DMS53 treated with DMSO at 0.1 percent for 48 hours (cell line): ENCODE results near the gene ZNF558.

Source experiments
- DNase-seq: peaks from one replicate; lab custom pipeline; 2025; ENCODE audit not compliant: unreplicated experiment; lab: John Stamatoyannopoulos, UW

The ZNF558 gene

DNA sequence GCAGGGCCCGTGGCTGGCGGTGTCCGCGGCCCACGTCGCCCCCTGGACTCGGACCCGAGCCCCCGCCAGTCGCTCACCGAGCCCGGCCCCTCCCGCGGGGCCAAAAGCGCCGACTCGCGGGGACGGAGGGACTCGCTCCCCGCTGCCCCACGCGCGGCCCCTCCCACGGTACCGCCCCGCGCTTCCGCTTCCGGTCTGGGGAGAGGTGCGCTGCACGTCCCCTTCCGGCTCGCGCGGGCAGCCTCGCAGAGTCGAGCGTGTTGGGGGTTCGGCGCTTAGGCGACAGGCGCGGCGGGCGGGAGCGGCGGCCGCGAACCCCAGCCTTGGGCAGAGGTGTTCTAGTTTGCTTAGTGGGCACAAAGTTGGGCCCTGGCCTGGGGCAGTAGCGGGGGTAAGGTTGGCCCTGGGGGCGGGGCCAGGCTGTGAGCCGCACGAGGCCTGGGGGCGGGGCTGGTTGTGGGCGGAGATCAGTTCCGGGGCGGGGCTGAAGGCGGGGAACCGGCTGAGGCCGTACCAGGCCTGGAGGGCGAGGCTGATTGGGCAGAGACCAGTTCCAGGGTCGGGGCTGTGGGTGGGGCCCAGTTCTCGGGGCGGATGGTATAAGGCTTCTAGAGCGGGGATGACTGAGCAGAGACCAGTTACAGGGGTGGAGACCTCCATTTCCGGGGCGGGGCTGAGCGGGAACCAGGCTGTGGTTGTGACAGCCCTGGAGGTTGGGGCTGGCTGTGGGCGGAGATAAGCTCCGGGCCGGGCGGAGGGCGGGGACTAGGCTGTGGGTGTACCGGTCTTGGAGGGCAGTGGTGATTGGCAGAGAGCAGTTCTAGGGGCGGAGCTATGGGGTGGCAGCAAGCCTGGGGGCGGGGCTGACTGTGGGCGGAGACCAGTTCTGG, at the start of gene ZNF558, which contains the start of gene MBD3L1:
TSS of gene ZNF558 (minus strand) at position 173 of the 890 bp plus-strand sequence. CDS start 9,645 bp downstream, outside the sequence.
TSS of gene MBD3L1 (plus strand) at position 246 of the 890 bp plus-strand sequence. CDS start 10,302 bp downstream, outside the sequence.
- DNase-seq: no peak

DNA sequence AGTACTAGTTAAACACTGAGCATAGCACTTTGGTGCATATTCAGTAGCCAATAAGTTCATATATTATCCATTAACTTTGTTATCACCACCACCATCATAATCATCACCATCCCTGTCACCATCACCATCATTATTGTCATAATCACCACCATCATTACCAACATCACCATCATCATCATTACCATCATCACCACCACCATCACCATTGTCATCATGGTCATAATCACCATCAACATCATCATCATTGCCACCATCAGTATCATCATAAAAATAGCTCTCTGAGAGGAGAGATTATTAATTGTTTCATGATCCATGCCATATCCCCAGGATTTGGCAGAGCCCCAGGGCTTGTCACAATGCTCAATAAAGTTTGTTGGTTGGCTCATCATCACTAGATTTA, 49.4 kb upstream of the ZNF558 start:
- no peak for DNase-seq

DNA sequence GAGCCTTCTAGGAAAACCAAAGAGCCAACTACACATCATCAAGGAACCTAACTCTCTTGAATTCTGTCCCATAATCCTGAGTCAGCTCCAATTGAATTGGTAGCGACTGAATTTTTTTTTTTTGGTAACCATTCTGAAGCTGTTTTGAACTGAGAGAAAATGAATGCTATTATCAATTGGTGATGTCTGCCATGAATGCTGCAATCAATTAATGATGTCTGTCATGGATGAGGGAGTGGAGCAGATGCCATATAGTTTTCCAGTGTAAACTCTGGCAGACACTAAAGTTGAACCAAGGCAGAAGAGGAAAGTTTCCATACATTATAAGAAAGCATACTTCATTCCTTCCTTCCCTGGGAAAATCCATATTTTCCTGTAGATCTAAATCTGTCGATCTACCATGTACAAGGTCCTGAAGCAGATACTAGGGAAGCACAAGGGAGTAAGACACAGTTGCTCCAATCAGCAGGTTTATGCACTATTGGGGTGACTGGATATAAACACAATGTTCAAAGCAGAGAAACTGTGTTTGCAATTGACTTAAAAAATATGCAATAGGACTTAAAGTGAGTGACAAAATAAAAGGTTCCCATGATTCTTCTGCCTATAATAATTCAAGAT, 48.9 kb upstream of the ZNF558 start:
- no peak for DNase-seq

DNA sequence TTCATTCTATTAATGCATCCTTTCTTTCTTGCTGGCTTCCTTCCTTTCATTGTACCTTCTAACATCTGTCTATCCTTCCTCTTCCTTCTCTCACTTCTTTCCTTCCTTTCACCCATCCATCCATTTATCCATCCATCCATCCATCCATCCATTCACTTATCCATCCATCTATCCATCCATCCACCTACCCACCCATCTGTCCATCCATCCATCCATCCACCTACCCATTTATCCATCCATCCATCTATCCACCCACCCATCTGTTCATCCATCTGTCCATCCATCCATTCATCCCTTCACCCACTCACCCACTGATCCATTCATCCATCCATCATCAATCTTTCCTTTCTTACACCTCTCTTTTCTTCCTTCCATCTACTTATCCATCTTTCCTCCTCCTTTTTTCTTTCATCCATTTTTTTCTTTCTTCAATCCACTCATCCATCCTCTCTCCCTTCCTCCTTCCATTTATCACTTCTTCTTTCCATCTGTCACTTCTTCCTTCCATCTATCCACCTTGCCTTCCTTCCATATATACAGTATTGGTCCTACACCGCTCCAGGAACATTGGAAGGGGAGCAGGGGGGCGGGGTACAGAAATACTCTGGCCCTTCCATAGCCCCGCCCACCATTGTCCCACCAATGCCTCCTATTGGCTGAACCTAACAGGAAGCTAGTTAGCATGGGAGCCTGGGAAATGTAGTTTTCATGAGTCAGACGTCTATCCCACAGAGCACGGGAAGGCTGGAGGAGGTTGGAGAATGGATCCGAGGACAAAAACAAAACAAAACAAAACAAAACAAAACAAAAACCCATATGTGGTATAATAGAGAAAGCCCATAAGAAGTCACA, 46.0 kb upstream of the ZNF558 start:
- no peak for DNase-seq

DNA sequence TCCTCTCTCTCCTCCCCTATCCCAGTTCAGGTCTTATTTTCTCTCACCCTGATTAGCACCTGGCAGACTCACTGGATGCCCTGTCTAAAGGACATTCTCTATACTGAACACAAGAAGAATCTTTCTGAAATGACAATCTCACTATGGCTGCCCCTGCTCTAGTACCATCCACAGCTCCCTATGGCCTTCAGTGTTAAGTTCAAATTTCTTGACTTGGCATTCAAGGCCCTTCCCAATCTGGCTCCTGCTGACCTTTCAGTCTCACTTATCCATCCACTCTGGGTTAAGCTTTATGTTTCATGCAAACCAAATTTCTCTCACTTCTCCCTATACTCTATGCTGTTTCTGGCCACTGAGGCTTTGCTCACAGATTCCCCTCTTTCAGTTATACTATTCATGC, 34.2 kb upstream of the ZNF558 start:
- no peak for DNase-seq

DNA sequence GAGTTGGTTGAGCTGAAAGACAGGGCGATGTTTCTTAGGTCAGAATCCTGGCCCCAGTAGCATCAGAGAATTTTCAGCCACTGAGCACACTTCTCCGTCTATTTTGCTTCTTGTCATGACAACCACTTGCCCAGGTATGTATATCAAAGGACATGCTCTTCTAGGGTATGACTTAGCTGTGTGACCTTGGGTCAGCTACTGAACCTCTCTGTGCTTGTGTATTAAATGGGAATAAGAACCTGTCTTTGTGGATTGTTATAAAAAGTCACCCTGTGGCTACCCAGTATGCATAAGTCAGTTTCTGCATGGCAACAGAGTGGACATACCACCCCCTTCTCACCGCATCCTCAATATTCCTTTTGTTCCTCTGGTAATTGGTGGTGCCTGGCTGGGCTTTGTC, 26.2 kb upstream of the ZNF558 start:
- DNase-seq: no peak

DNA sequence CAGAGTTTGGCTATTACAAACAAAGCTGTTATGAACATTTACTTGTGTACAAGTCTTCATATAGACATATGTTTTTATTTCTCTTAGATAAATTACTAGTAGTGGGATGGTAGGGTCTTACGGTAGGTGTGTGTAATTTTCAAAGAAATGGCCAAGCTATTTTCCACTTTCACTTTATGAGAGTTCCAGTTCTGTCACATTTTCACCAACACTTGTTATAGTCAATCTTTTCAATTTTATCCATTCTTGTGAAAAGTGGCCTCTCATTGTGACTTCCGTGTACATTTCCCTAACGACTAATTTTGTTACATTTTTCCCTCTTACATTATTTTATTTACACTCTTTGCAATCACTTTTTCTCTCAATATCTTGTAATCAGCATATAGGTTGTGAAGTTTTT, 18.4 kb upstream of the ZNF558 start:
- DNase-seq: no peak

DNA sequence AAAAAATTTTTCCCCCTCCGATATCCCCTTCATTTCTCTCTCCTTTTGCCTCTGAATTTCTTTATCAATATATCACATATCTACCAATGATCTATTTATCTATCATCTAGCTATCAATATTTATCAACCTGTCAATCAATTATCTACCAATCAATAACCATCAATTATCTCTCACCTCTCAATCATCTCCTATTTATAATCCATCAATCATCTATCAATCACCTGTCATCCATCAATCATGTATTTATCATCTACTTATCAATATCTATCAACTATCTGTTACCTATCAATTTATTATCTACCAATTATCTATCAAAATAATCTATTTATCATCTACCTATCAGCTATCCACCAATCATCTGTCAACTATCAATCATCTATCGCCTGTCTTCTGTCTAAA, 17.1 kb upstream of the ZNF558 start:
- DNase-seq: no peak

DNA sequence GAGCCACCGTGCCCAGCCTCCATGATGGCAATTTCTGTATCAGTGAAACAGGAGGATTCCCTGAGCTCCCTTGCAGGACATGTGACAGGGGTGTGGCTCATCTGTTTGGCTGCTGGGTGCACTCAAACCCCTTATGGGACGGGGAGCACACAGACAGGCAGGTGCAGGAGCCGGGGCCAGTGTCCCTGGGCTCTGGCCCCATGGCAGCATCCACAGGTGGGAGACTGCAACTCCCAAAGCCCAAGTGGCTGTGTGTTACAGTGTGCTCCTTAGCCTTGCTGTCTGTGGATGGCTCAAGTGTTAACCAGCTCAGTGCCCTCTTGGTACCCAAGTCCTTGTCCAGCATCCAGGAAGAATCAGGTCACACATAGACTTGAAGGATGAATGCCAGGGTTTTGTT, 14.7 kb upstream of the ZNF558 start:
- DNase-seq: no peak

DNA sequence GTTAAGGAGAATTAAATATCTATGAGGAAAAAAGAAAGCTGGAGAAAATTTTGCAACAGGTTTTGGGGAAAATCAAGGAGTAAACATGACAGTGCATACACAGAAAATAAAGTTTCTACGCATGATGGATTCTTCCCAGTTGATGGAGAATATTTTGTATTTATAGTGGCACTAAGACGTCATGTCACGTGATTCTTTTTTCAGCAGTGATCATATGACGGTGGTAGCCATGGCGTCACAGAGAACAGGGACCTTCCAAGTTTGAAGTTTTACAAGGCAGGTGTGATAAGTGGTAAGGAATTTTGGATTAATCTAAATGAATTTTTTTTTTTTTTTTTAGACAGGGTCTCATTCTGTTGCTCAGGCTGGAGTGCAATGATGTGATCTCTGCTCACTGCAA, 8.6 kb upstream of the ZNF558 start:
- no peak for DNase-seq

DNA sequence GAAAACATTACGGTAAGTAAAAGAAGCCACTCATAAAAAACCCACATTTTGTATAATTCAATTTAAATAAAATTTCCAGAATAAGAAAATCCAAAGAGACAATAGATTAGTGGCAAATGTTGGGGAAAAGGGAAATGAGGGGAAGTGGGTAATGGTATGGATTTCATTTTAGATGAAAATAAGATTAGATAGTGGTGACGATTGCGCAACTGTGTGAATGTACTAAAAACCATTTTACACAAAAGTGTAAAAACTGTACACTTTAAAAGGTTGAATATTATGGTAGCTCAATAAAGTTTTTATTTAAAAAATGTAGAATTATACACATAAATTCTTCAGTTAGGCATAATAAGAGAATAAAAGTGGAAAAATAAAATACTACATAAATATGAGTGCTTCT, 3.8 kb upstream of the ZNF558 start:
- no peak for DNase-seq

DNA sequence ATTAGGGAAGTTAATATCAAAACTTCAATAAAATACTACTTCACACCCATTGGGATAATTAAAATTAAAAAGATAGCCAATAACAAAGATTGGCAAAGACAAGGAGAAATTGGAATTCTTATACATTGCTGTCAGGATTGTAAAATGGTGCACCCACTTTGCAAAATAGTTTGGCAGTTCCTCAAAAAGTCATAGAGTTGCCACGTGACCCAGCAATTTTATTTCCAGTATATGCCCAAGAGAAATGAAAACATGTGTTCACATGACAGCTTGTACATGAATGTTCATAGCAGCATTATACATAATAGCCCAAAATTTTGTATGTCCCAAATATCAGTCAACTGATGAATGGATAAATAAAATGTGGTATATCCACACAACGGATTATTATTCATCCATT, 3.3 kb upstream of the ZNF558 start:
- DNase-seq: no peak

DNA sequence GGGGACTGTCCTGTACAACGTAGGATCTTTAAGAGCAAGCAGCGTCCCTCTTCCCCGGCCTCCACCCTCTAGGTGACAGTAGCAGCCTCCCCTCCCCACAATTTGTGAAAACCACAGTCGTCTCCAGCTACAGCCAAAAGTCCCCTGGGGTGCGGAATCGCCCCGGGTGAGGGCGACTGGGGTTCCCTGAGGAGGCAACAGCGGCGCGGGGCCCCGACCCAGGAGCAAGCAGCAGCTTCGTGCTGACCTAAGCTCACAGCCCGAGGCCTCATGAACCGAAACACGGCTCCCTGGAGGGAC, 322 bp downstream of the ZNF558 start:
- no peak for DNase-seq

DNA sequence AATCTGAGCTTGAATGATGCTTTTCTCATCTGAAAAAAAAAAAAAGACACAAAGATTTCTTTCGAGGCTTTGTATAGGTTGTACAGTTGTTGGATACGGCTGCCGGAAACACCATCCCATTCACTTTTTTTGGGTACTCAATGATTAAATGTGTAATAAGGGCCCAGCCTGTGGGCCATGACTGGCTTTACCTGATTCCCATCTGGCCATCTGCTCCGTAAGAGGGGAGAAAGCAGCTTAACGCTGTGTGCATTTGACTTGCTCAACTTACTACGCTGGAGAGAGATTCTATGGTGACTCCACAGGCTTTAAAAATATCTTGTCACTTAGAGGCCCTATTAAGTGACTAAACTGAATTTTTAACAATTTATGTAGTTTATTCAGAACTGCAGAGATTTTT, 731 bp downstream of the ZNF558 start:
- no peak for DNase-seq

DNA sequence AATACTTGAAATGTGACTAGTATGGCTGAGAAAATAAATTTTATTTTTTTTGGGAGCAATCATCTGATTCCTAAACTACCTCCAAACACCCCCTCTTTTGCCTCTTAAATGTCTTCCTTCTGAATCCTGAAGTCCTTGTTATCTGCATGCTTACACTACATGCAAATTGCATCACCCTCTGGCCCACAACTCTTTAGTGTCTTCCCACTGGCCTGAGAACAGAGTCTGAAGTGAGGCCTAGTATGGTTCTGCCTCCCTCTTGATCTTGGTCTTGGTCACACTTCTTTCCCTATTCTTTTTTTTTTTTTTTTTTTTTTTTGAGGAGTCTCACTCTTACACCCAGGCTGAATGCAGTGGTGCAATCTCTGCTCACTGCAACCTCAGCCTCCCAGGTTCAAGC, 4.8 kb downstream of the ZNF558 start:
- DNase-seq: no peak

DNA sequence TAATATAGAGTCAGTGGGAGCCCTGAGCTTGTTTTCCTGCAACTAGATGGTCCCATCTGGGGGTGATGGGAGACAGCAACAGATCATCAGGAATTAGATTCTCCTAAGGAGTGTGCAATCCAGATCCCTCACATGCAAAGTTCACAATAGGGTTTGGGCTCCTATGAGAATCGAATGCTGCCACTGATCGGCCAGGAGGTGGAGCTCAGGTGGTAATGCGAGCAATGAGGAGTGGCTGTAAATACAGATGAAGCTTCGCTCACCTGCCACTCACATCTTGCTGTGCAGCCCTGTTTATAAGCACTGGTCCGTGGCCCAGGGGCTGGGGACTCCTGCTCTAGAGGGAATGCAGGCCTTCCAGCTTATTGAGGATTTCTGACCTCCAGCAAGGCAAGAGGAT, 5.7 kb downstream of the ZNF558 start:
- DNase-seq: no peak

DNA sequence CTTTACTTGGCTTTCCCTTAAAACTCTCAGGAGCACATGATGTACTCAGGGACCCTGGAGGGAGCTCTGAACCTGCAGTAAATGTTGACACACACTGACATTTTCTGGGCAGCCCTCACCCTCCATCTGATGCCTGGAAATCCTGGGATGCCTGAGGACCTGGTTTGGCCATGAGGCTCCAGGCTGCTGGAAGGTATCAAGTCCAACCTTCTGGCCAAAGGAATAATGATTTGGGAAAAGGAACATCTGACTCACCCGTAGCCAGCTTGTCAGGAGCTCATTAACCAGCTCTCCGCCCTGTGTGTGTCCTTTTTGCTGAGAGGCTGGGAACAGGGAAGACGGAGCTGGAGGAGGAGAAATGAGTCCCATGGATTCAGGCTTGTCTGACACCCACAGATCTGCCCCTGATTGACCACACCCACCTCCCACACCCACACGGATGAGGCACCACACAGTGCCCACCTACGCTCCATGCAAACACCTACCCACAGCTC, 10.3 kb downstream of the ZNF558 start:
- no peak for DNase-seq

DNA sequence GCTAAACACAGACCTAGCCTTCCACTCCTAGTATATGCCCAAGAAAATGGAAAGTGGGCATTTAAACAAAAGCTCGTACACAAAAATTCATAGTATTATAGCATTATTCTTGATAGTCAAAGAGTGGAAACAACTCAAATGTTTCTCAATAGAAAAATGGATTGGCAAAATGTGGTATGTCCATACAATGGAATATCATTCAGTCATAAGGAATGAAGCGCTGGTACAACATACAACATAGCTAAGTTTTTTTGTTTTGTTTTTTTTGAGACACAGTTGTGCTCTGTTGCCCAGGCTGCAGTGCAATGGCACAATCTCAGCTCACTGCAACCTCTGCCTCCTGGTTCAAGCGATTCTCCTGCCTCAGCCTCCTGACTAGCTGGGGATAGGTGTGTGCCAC, 11.9 kb downstream of the ZNF558 start:
- no peak for DNase-seq

DNA sequence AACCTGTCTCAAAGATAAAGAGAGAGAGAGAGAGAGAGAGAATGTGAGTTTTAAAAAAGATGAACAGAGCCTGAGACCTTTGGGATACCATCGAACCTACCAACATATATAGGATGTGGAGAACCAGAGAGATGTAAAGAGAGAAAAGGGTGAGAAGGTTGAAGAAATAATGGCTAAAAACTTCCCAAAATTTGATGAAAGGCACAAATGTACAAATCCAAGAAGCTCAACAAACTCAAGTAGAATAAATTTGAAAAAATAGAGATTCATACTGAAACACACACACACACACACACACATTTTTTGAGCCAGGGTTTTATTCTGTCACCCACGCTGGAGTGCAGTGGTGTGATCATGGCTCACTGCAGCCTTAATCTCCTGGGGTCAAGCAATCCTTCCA, 16.3 kb downstream of the ZNF558 start:
- no peak for DNase-seq

DNA sequence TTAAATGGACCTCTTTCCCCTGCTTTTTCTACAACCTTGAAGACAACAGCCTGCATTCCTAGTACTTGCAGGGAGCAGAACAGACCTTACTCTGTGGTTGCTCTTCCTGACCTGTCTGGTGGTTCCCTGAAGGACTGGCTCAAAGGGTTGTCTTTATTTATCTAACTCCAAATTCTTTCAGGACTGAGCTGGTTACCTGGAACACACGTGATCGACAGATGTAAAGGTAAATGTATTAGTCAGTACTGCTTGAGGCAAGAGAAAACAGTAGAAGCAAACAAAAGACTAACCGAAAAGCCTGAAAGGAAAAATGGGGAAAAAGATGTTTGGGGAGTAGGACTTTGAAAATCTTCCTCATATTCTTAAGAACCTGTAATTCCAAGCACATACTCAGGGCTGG, 17.9 kb downstream of the ZNF558 start:
- DNase-seq: no peak

DNA sequence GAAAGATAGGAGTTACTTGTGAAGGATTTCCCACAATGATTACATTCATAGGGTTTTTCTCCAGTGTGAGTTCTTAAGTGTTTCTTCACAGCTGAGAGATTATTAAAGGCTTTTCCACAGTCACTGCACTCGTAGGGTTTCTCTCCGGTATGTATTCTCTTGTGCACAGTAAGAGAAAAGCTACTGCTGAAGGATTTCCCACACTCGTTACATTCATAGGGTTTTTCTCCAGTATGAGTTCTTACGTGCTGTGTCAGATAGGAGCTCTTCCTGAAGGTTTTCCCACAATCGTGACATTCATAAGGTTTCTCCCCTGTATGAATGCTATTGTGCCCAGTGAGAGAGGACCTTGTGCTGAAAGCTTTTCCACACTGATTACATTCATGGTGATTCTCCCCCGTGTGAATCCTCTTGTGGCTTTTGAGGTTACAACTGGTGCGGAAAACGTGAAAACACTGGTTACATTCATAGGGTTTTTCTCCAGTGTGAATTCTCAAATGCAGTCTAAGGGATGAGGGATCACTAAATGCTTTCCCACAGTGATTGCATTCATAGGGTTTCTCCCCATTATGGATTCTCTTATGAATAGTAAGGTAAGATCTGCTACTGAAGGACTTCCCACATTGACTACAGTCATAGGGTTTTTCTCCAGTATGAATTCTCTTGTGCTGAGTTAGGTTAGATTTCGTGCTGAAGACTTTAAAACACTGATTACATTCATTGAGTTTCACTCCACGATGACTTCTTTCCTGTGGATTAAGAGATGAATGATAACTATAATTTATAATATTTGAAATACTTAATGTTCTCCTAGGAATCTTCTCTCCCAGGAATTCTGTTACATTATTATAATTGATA, 20.6 kb downstream of the ZNF558 start:
- no peak for DNase-seq
